Activated T-cell treated with anti-CD3 and anti-CD28 coated beads, Interleukin-2, amount 50 U/mL, for 24 hours (primary cell): ENCODE data around the gene FALEC.

Source experiments
- DNase-seq: peaks from one replicate; pipeline ENCODE4 v3.0.0-alpha.2; 2020
- H3K27ac Mint-ChIP-seq: 2 replicates; pipeline ENCODE4 v1.8.0; 2020; ENCODE audit warnings: mild to moderate bottlenecking, mixed read lengths
- H3K27me3 Mint-ChIP-seq: 2 replicates; pipeline ENCODE4 v1.8.0; 2020; ENCODE audit warnings: mixed read lengths
- H3K36me3 Mint-ChIP-seq: 2 replicates; pipeline ENCODE4 v1.8.0; 2020; ENCODE audit warnings: low read depth, mixed read lengths
- H3K4me1 Mint-ChIP-seq: 2 replicates; pipeline ENCODE4 v1.8.0; 2020; ENCODE audit warnings: low read depth, mixed read lengths
- H3K4me3 Mint-ChIP-seq: 2 replicates; pipeline ENCODE4 v1.8.0; 2020; ENCODE audit warnings: mild to moderate bottlenecking, moderate library complexity, mixed read lengths
- H3K9me3 Mint-ChIP-seq: 2 replicates; pipeline ENCODE4 v1.8.0; 2020; ENCODE audit warnings: mixed read lengths

Gene FALEC

DNA sequence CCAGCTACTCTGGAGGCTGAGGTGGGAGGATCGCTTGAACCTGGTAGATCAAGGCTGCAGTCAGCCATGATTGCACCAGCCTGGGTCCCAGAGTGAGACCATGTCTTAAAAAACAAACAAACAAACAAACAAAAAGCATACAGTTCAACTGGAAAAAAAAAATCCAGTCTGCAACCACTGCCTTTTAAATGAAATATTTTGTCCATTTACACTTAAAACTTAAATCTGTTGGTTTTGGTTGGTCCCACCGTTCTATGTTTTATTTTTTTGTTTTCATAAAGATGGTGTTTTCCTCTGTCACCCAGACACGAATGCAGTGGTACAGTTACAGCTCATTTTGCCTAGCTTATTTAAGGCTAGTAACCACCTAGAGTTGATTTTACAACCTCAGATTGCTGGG, 9.8 kb downstream of the FALEC start:
- H3K36me3 Mint-ChIP-seq, result no peaks in the 10 kb centered on the region

DNA sequence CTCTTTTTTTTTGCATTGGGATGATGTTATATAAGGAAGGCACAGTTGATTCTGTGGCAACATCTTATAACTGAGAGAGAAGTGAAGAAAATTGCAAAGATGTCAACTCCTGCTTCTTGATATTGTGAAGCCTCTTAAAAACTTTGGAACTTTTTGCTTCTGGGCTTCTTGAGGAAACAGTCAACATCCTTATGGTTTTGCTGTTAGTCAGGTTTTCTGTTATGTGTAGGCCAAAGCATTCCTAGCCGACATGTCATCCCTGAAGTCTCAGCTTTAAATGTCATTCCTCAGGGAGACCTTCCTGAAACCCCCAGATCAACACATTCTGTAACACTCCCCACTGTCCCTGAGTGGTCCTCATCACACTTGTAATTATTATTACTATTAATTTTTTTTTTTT, 12.6 kb downstream of the FALEC start:
- Mint-ChIP-seq H3K4me1 (peaks cover 3% of the 10 kb centered on the region), H3K36me3 (no peaks in the 10 kb centered on the region), H3K27ac (no peak overlapping the region), H3K9me3 (no peaks in the 10 kb centered on the region), H3K27me3 (no peaks in the 10 kb centered on the region), H3K4me3 (no peak overlapping the region)
- no peak for DNase-seq

More for the DNA sequence above, 9.8 kb downstream of the FALEC start:
- H3K27ac Mint-ChIP-seq, result no peak overlapping the region
- no peak for DNase-seq
- H3K4me1 Mint-ChIP-seq, result peaks cover 2% of the 10 kb centered on the region
- H3K4me3 Mint-ChIP-seq, result no peak overlapping the region
- H3K9me3 Mint-ChIP-seq, result no peaks in the 10 kb centered on the region
- H3K27me3 Mint-ChIP-seq, result no peaks in the 10 kb centered on the region

GRCh38 chr1:150529017-150529416, 13.5 kb downstream of the FALEC start:
- Mint-ChIP-seq H3K4me3 (no peak overlapping the region), H3K36me3 (no peaks in the 10 kb centered on the region), H3K27ac (no peak overlapping the region), H3K27me3 (no peaks in the 10 kb centered on the region), H3K9me3 (no peaks in the 10 kb centered on the region), H3K4me1 (peaks cover 3% of the 10 kb centered on the region)
- DNase-seq, result no peak

GRCh38 chr1:150530491-150531159, 15.1 kb downstream of the FALEC start:
- H3K27ac Mint-ChIP-seq, result no peak overlapping the region
- H3K27me3 Mint-ChIP-seq, result no peaks in the 10 kb centered on the region
- no peaks in the 10 kb centered on the region for H3K36me3 Mint-ChIP-seq
- H3K4me1 Mint-ChIP-seq, result peaks cover 3% of the 10 kb centered on the region
- DNase-seq, result no peak
- H3K9me3 Mint-ChIP-seq, result no peaks in the 10 kb centered on the region
- no peak overlapping the region for H3K4me3 Mint-ChIP-seq

- peaks cover 3% of the 10 kb centered on the region for H3K4me1 Mint-ChIP-seq
- H3K36me3 Mint-ChIP-seq, result no peaks in the 10 kb centered on the region
- H3K9me3 Mint-ChIP-seq, result no peaks in the 10 kb centered on the region
- no peaks in the 10 kb centered on the region for H3K27me3 Mint-ChIP-seq
- H3K4me3 Mint-ChIP-seq, result no peak overlapping the region
- no peak for DNase-seq
- no peak overlapping the region for H3K27ac Mint-ChIP-seq
Measured at GRCh38 chr1:150532860-150533259, 17.3 kb downstream of the FALEC start.

- peaks cover 3% of the 10 kb centered on the region for H3K4me1 Mint-ChIP-seq
- H3K9me3 Mint-ChIP-seq, result no peaks in the 10 kb centered on the region
- H3K27ac Mint-ChIP-seq, result no peak overlapping the region
- H3K4me3 Mint-ChIP-seq, result no peak overlapping the region
- DNase-seq, result no peak
- no peaks in the 10 kb centered on the region for H3K36me3 Mint-ChIP-seq
- no peaks in the 10 kb centered on the region for H3K27me3 Mint-ChIP-seq
Measured at GRCh38 chr1:150534002-150534401, 18.4 kb downstream of the FALEC start.

GRCh38 chr1:150535511-150536287, 20.1 kb downstream of the FALEC start:
- Mint-ChIP-seq H3K4me1 (peaks cover 3% of the 10 kb centered on the region), H3K9me3 (no peaks in the 10 kb centered on the region), H3K27me3 (no peaks in the 10 kb centered on the region), H3K27ac (no peak overlapping the region), H3K36me3 (no peaks in the 10 kb centered on the region), H3K4me3 (no peak overlapping the region)
- no peak for DNase-seq

DNA sequence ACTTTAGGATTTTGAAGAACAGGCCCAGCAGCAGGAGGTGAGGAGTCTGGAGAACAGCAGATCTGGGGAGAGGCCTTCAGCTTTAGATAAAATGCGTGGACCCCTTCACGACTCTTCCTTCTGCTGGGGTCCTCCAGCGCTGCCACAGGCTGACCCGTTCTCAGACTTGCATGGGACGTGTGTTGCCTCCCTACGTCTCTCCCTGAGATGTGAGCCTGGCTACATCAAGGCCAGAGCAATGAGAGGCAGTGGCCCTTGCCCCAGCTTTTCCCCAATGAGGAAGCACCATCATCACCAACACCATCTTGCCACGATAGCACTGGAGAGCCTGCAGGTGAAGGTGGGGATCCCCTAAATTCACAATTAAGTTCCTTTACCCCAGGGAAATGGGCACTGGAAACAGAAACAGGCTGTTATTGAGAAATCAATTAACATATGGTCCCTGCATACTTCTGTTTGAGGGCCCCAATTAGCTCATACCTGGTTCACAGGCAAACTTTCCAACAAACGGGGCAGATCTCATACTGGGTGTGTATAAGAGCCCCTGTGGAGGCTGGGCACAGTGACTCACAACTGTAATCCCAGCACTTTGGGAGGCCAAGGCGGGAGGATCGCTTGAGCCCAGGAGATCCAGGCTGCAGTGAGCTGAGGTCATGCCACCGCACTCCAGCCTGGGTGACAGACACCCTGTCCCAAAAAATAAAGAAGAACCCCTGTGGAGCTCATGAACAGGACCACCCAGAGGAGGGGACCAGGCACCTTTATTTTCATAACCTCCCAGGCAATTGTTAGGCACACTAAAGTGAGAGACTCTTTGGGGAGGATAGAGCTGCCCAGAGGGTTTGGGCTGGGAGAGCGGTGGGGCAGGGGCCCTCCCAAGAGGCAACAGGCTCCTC, 21.5 kb downstream of the FALEC start:
- H3K36me3 Mint-ChIP-seq, result no peaks in the 10 kb centered on the region
- H3K4me3 Mint-ChIP-seq, result no peak overlapping the region
- H3K27me3 Mint-ChIP-seq, result no peaks in the 10 kb centered on the region
- H3K4me1 Mint-ChIP-seq, result peaks cover 3% of the 10 kb centered on the region
- no peak for DNase-seq
- H3K27ac Mint-ChIP-seq, result no peak overlapping the region
- H3K9me3 Mint-ChIP-seq, result no peaks in the 10 kb centered on the region

- no peaks in the 10 kb centered on the region for H3K36me3 Mint-ChIP-seq
- no peaks in the 10 kb centered on the region for H3K9me3 Mint-ChIP-seq
- no peak overlapping the region for H3K27ac Mint-ChIP-seq
- H3K4me1 Mint-ChIP-seq, result no peaks in the 10 kb centered on the region
- H3K4me3 Mint-ChIP-seq, result no peak overlapping the region
- DNase-seq, result no peak
- H3K27me3 Mint-ChIP-seq, result no peaks in the 10 kb centered on the region
Measured at GRCh38 chr1:150537732-150538684, 22.5 kb downstream of the FALEC start.

GRCh38 chr1:150543500-150544143, 28.1 kb downstream of the FALEC start:
- H3K9me3 Mint-ChIP-seq, result no peaks in the 10 kb centered on the region
- DNase-seq, result no peak
- no peak overlapping the region for H3K27ac Mint-ChIP-seq
- peaks cover 4% of the 10 kb centered on the region for H3K4me1 Mint-ChIP-seq
- no peak overlapping the region for H3K4me3 Mint-ChIP-seq
- H3K36me3 Mint-ChIP-seq, result no peaks in the 10 kb centered on the region
- peaks cover 24% of the 10 kb centered on the region for H3K27me3 Mint-ChIP-seq

DNA sequence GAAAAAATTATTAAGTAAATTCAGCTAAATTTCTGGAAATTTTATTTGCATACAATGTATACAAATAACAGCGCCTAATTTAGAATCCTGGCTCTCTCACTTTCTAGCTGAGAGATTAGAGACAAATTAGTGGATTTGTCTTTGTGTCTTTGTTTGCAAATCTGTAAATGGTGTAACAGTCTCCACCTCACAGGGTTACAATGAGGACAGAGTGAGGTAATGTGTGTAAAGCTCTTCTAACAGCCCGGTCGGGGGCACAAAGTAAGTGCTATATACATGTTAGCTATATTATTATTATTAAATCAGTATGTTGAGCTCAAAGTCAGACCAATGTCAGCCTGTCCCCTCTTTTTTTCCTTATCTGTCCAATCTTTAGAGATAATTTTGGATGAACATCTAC, 28.7 kb downstream of the FALEC start:
- Mint-ChIP-seq H3K36me3 (no peaks in the 10 kb centered on the region), H3K27ac (no peak overlapping the region), H3K9me3 (no peaks in the 10 kb centered on the region), H3K4me1 (peaks cover 4% of the 10 kb centered on the region), H3K27me3 (peaks cover 24% of the 10 kb centered on the region), H3K4me3 (no peak overlapping the region)
- DNase-seq, result no peak

DNA sequence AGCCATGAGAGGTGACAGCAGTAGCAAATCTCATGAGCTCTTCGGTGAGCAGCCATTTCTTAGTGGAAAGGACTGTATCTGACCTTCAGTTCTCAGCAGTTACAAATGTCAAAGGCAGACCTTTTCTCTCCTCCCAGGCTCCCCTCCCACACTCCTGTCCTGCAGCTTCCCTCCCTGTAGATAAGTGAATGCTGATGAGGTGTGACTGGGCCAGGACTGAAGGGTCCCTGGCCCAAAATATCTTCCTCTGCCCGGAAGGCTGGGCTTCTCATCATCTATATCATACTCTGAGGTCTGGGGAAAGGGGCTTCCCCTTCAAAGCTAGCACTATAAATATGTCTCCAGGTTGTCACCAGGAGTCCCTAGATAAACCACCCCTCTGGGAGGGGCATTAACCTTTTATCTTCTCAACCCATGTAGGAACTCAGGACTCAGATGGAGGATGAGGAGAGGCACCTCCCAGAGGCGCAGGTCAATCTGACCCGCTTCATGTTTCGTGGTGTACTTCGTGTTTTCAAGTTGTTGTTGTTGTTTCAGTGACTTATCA, 30.0 kb downstream of the FALEC start:
- Mint-ChIP-seq H3K27ac (no peak overlapping the region), H3K9me3 (no peaks in the 10 kb centered on the region), H3K4me3 (no peak overlapping the region), H3K36me3 (no peaks in the 10 kb centered on the region), H3K27me3 (peaks cover 35% of the 10 kb centered on the region), H3K4me1 (peaks cover 8% of the 10 kb centered on the region)
- no peak for DNase-seq

GRCh38 chr1:150546294-150546937, 30.9 kb downstream of the FALEC start:
- Mint-ChIP-seq H3K27me3 (peaks cover 44% of the 10 kb centered on the region), H3K27ac (no peak overlapping the region), H3K36me3 (no peaks in the 10 kb centered on the region), H3K4me3 (no peak overlapping the region), H3K4me1 (peaks cover 15% of the 10 kb centered on the region), H3K9me3 (no peaks in the 10 kb centered on the region)
- no peak for DNase-seq
